CD4-positive, CD25-positive, alpha-beta regulatory T cell (primary cell): ENCODE data around the gene FBRSL1. TPM values are rescaled to one million over a fixed set of nuclear protein-coding genes. Genes with fewer than 3 reads are reported as not detected.
"Not testable (repeated sequence)": the region's sequence is repeated elsewhere in the genome, so short reads cannot be mapped to it uniquely, and the experiment has no call there.

ENCODE experiments used
- ATAC-seq, 2 donors: fragments of 150-1000 bp; cut with Tn5 transposase; one replicate each; pipeline ENCODE4 v1.10.0; 2021; ENCODE audit warnings: low read depth in 2 of 2, moderate number of reproducible peaks in 2 of 2, moderate library complexity in 1 of 2
- DNase-seq, 3 donors: peaks; one replicate each; pipeline versions ENCODE4 v3.0.0 to v3.0.0-alpha.2; 2012 to 2022; ENCODE audit warnings: mixed read lengths in 1 of 3
- H3K27ac ChIP-seq: one replicate; pipeline ENCODE4 v1.7.0; 2013; ENCODE audit warnings: mild to moderate bottlenecking, low read length; ENCODE audit not compliant: insufficient read depth, poor library complexity, severe bottlenecking
- H3K27me3 ChIP-seq: one replicate; pipeline ENCODE4 v1.7.0; 2013; ENCODE audit warnings: low read length; ENCODE audit not compliant: control insufficient read depth, insufficient read depth
- H3K36me3 ChIP-seq: one replicate; pipeline ENCODE4 v1.7.0; 2013; ENCODE audit warnings: mild to moderate bottlenecking, low read length, moderate library complexity; ENCODE audit not compliant: control insufficient read depth, insufficient read depth
- H3K4me1 ChIP-seq: 2 replicates; pipeline ENCODE4 v1.7.0; 2013; ENCODE audit warnings: mild to moderate bottlenecking, low read length; ENCODE audit not compliant: insufficient read depth, control insufficient read depth, poor library complexity, severe bottlenecking
- H3K4me3 ChIP-seq: one replicate; pipeline ENCODE4 v1.7.0; 2013; ENCODE audit warnings: low read depth, mild to moderate bottlenecking, low read length, moderate library complexity
- H3K9me3 ChIP-seq, 2 experiments: 1 replicate in 1 of 2; 2 replicates in 1 of 2; pipeline ENCODE4 v1.7.0; 2013; ENCODE audit warnings: low read length in 2 of 2, mild to moderate bottlenecking in 1 of 2, moderate library complexity in 1 of 2; ENCODE audit not compliant: control insufficient read depth in 2 of 2
- H3K27ac Mint-ChIP-seq, 3 donors: one replicate each; pipeline ENCODE4 v1.8.0; 2020 to 2022; ENCODE audit warnings: mild to moderate bottlenecking in 3 of 3, mixed read lengths in 3 of 3, moderate library complexity in 2 of 3
- H3K27me3 Mint-ChIP-seq: one replicate; pipeline ENCODE4 v1.8.0; 2022; ENCODE audit warnings: mild to moderate bottlenecking, mixed read lengths
- H3K36me3 Mint-ChIP-seq: one replicate; pipeline ENCODE4 v1.8.0; 2020; ENCODE audit warnings: mixed read lengths
- H3K4me1 Mint-ChIP-seq, 4 donors: one replicate each; pipeline ENCODE4 v1.8.0; 2020 to 2022; ENCODE audit warnings: mixed read lengths in 4 of 4, mild to moderate bottlenecking in 1 of 4
- H3K4me3 Mint-ChIP-seq, 4 donors: one replicate each; pipeline ENCODE4 v1.8.0; 2020 to 2022; ENCODE audit warnings: mild to moderate bottlenecking in 4 of 4, mixed read lengths in 4 of 4, moderate library complexity in 3 of 4
- H3K9me3 Mint-ChIP-seq, 7 donors: one replicate each; pipeline ENCODE4 v1.8.0; 2020 to 2022; ENCODE audit warnings: mixed read lengths in 7 of 7, mild to moderate bottlenecking in 3 of 7, moderate library complexity in 2 of 7
- polyA plus RNA-seq, 4 donors: library from polyadenylated mRNA; unstranded; fragments of 300-500 nt; fragmentation: Illumina TruSeq; gene quantifications; one replicate each; pipeline ENCODE4 v1.2.3, GENCODE V29; 2021
- total RNA-seq: library from RNA; stranded (reverse); gene quantifications from one replicate; pipeline ENCODE4 v1.2.3, GENCODE V29; 2022

Gene FBRSL1
- total and polyA plus RNA-seq, 5 donors from 2014 or later, result 0.16 to 94.6 (median 0.34) TPM

DNA sequence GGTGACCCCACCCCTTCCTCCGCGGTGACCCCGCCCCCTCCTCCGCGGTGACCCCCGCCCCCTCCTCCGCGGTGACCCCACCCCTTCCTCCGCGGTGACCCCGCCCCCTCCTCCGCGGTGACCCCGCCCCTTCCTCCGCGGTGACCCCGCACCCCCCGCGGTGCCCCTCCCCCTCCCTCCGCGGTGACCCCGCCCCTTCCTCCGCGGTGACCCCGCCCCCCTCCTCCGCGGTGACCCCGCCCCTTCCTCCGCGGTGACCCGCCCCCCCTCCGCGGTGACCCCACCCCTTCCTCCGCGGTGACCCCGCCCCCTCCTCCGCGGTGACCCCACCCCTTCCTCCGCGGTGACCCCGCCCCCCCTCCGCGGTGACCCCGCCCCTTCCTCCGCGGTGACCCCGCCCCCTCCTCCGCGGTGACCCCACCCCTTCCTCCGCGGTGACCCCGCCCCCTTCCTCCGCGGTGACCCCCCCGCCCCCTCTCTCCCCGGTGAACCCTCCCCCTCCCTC lies 15.1 kb upstream of the FBRSL1 start:
- peaks cover 20% of the 10 kb centered on the region for H3K4me1 ChIP-seq
- not testable (repeated sequence) for H3K36me3 ChIP-seq, H3K27ac ChIP-seq, ATAC-seq, H3K27ac Mint-ChIP-seq, H3K27me3 ChIP-seq, H3K4me3 Mint-ChIP-seq, H3K9me3 Mint-ChIP-seq, H3K4me3 ChIP-seq, H3K9me3 ChIP-seq, H3K36me3 Mint-ChIP-seq, DNase-seq
- H3K4me1 Mint-ChIP-seq, result peaks cover 0 to 38% (median 7%) of the 10 kb centered on the region in 4 donors
- peaks cover 18% of the 10 kb centered on the region for H3K27me3 Mint-ChIP-seq

DNA sequence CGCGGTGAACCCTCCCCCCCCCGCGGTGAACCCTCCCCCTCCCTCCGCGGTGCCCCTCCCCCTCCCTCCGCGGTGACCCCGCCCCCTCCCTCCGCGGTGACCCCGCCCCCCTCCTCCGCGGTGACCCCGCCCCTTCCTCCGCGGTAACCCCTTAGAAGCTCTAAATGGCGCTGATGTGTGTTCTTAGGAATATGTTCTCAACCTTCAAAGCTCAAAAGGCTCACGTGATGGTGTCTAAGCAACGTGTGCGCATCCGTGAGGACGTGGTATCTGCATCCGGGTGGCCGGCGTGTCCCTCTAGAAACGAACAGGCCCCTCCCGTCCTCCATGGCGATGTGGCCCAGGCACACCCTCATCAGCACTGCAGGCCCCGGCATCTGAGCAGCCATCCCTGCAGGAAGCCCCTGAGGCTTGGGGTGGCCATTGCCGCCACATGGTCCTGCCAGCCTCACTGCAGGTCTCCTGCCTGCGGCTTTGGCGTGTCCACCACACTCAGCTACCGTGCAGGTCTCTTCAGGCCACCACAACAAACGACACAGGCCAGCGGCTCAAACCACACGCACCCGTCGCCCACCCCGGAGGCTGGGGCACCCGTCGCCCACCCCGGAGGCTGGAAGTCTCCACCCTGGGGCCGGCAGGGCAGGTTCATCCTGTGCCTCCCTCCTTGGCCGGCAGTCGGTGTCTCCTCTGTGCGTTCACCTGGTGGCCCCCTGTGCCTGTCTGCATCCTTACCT lies 14.5 kb upstream of the FBRSL1 start:
- H3K4me1 Mint-ChIP-seq, result peaks cover 0 to 34% (median 6%) of the 10 kb centered on the region in 4 donors

DNA sequence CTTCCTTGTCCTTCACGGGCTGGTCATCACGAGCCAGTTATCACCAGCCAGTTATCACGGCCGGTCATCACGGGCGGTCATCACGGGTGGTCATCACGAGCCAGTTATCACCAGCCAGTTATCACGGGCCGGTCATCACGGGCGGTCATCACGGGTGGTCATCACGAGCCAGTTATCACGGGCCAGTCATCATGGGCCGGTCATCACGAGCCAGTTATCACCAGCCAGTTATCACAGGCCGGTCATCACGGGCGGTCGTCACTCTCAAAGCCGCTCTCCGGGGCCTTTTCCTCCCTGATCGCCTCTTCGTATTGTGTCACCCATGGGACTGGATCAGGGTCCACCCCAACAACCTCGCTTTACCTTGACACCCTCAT lies 13.9 kb upstream of the FBRSL1 start:
- peaks cover 0 to 32% (median 5%) of the 10 kb centered on the region in 4 donors for H3K4me1 Mint-ChIP-seq
- H3K36me3 Mint-ChIP-seq, result no peaks in the 10 kb centered on the region

More for the DNA sequence above, 14.5 kb upstream of the FBRSL1 start:
- DNase-seq (peak; percentile 21 to 79 (median 60)), ATAC-seq (peak in 1 of 2 donors; percentile 61)
- H3K36me3 Mint-ChIP-seq, result no peaks in the 10 kb centered on the region
- no peak overlapping the region for H3K4me3 ChIP-seq
- no peaks in the 10 kb centered on the region for H3K27me3 ChIP-seq
- peaks cover 15% of the 10 kb centered on the region for H3K27me3 Mint-ChIP-seq
- H3K4me3 Mint-ChIP-seq, result peak overlapping the region in 3 of 4 donors; percentile 59 to 85 (median 62)
- no peak overlapping the region for H3K27ac ChIP-seq
- peaks cover 0 to 5% (median 0%) of the 10 kb centered on the region in 7 donors for H3K9me3 Mint-ChIP-seq
- peaks cover 20% of the 10 kb centered on the region for H3K4me1 ChIP-seq
- H3K27ac Mint-ChIP-seq, result peak overlapping the region; percentile 79 to 92 (median 82)
- no peaks in the 10 kb centered on the region for H3K9me3 ChIP-seq
- H3K36me3 ChIP-seq, result no peaks in the 10 kb centered on the region

DNA sequence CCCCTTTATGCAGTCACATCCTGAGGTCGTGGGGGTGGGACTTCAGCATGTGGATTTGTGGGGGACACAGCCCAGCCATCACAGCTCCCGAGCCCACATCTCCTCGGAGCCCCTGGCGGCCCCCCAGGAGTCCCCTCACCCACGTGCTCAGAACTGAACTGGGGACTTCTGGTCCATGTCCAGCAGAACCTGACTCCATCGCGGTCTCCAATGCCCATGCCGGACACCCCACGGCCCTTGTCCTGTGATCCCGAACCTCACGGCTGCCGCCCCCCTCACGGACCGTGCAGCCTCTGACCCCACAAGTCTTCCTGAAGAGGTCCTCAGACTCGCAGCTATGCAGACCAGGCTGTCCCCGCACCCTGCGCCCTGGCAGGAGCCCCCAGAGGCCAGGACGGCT lies 13.5 kb upstream of the FBRSL1 start:
- Mint-ChIP-seq H3K9me3 (peaks cover 0 to 3% (median 0%) of the 10 kb centered on the region in 7 donors), H3K27ac (peak overlapping the region in 2 of 3 donors; percentile 46 to 92), H3K36me3 (no peaks in the 10 kb centered on the region), H3K4me1 (peaks cover 0 to 30% (median 4%) of the 10 kb centered on the region in 4 donors), H3K27me3 (peaks cover 11% of the 10 kb centered on the region), H3K4me3 (peak overlapping the region; percentile 22 to 63 (median 60))
- H3K4me1 ChIP-seq, result peaks cover 20% of the 10 kb centered on the region
- DNase-seq, result no peak
- no peak overlapping the region for H3K4me3 ChIP-seq
- no peaks in the 10 kb centered on the region for H3K36me3 ChIP-seq
- no peak for ATAC-seq
- no peaks in the 10 kb centered on the region for H3K9me3 ChIP-seq
- no peaks in the 10 kb centered on the region for H3K27me3 ChIP-seq
- no peak overlapping the region for H3K27ac ChIP-seq

More for the DNA sequence above, 13.9 kb upstream of the FBRSL1 start:
- Mint-ChIP-seq H3K27me3 (peaks cover 15% of the 10 kb centered on the region), H3K4me3 (peak overlapping the region; percentile 22 to 62 (median 60)), H3K9me3 (peaks cover 0 to 4% (median 0%) of the 10 kb centered on the region in 7 donors), H3K27ac (peak overlapping the region in 2 of 3 donors; percentile 79 to 92)
- Histone ChIP-seq H3K4me1 (peaks cover 20% of the 10 kb centered on the region), H3K27ac (no peak overlapping the region), H3K36me3 (no peaks in the 10 kb centered on the region), H3K4me3 (no peak overlapping the region), H3K27me3 (no peaks in the 10 kb centered on the region), H3K9me3 (no peaks in the 10 kb centered on the region)
- DNase-seq, result no peak
- no peak for ATAC-seq

DNA sequence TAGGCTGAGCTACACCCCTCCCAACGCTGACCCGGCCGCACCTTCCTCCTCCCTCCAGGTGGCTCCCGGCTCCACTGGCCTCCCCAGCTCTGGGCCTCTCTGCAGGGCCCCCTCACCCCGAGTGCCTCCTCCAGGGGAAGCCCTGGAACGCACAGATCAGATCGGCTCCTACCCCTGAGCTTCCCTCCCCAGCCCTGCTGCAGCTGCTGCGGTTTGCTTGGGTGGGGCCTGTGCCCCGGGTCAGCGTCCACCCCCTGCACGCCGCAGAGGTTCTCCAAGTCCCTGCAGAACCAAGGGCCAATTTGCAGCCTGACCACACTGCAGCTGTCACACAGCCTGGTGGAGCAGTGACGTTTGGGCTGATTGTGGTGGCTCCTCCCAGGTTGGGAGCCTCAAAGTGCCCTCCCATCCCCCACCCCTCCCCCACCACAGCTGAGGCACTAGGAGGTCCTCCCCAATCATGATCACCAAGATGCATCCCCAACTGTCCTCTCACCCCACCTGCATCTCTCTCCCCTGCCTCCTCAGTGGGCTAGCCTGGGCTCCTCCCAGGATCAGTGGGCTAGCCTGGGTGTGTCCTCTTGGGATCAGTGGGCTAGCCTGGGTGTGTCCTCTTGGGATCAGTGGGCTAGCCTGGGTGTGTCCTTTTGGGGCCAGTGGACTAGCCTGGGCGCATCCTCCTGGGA lies 12.8 kb upstream of the FBRSL1 start:
- H3K27ac ChIP-seq, result no peak overlapping the region
- H3K4me1 Mint-ChIP-seq, result peaks cover 0 to 29% (median 4%) of the 10 kb centered on the region in 4 donors
- no peaks in the 10 kb centered on the region for H3K27me3 ChIP-seq
- ATAC-seq (peak in 1 of 2 donors; percentile 26), DNase-seq (peak in 1 of 3 donors; percentile 57)
- H3K4me3 ChIP-seq, result no peak overlapping the region
- H3K27me3 Mint-ChIP-seq, result peaks cover 7% of the 10 kb centered on the region
- H3K36me3 Mint-ChIP-seq, result no peaks in the 10 kb centered on the region
- H3K4me3 Mint-ChIP-seq, result peak overlapping the region in 3 of 4 donors; percentile 62 to 71 (median 63)
- H3K9me3 ChIP-seq, result no peaks in the 10 kb centered on the region
- no peaks in the 10 kb centered on the region for H3K36me3 ChIP-seq
- peaks cover 0 to 3% (median 0%) of the 10 kb centered on the region in 7 donors for H3K9me3 Mint-ChIP-seq
- H3K4me1 ChIP-seq, result peaks cover 20% of the 10 kb centered on the region
- H3K27ac Mint-ChIP-seq, result peak overlapping the region in 2 of 3 donors; percentile 14 to 46

DNA sequence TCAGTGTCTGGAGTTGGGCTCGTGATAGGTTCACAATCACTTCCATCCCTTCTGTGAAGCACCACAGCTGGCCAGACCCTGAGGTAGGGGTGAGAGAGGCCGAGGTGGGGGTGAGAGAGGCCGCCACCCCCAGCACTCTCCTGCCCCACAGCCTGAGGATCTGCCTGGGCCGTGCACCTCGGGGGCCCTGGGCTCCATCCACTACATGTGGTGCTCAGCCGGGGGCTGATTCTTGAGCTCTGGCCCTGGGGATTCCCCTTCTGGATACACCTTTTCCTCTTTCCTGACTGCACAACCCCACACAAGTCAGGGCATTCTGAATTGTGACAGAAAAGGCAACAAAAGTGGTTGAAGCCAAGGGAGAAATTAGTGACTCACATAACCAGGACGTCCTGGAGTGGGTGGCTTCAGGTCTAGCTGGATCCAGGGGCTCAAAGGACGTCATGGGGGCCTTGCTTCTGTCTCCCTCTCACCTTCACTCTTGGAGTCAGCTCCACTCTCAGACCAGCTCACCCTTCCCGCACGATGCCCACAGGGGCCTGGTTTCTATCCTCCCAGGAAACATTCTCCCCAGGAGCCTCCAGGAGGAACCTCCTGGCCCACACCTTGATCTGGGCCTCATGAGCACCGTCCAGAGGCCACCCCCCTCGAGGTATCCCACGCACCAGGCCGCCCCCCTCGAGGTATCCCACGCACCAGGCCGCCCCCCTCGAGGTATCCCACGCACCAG lies 12.1 kb upstream of the FBRSL1 start:
- no peak overlapping the region for H3K4me3 ChIP-seq
- no peaks in the 10 kb centered on the region for H3K36me3 Mint-ChIP-seq
- no peak overlapping the region for H3K27ac Mint-ChIP-seq
- peaks cover 4% of the 10 kb centered on the region for H3K27me3 Mint-ChIP-seq
- H3K4me1 Mint-ChIP-seq, result peaks cover 0 to 31% (median 2%) of the 10 kb centered on the region in 4 donors
- peak overlapping the region in 2 of 4 donors; percentile 21 to 71 for H3K4me3 Mint-ChIP-seq
- no peaks in the 10 kb centered on the region for H3K9me3 ChIP-seq
- no peak for DNase-seq
- ATAC-seq, result no peak
- peaks cover 20% of the 10 kb centered on the region for H3K4me1 ChIP-seq
- no peaks in the 10 kb centered on the region for H3K36me3 ChIP-seq
- peaks cover 0 to 3% (median 0%) of the 10 kb centered on the region in 7 donors for H3K9me3 Mint-ChIP-seq
- H3K27me3 ChIP-seq, result no peaks in the 10 kb centered on the region
- H3K27ac ChIP-seq, result no peak overlapping the region

DNA sequence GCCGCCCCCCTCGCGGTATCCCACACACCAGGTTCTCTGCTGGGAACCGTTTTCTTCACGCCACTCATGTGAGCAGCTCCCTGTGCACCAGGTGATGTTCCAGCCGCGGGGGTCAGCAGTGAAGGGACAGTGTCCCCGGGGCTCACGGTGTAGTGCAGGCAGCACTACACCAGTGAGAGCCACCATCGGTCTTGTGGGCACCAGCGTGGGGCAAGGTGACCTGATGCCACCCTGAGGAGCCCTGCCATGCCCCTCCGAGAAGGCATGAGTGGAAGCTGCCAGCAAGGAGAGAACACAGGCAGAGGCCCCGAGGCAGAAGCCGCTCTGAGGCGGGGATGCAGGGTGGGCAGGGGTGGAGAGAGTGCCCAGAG lies 11.5 kb upstream of the FBRSL1 start:
- H3K36me3 Mint-ChIP-seq, result no peaks in the 10 kb centered on the region
- no peak overlapping the region for H3K4me3 Mint-ChIP-seq
- peaks cover 0 to 32% (median 2%) of the 10 kb centered on the region in 4 donors for H3K4me1 Mint-ChIP-seq
- Histone ChIP-seq H3K9me3 (no peaks in the 10 kb centered on the region), H3K27ac (no peak overlapping the region), H3K27me3 (no peaks in the 10 kb centered on the region), H3K4me1 (peaks cover 20% of the 10 kb centered on the region), H3K4me3 (no peak overlapping the region), H3K36me3 (no peaks in the 10 kb centered on the region)
- peaks cover 4% of the 10 kb centered on the region for H3K27me3 Mint-ChIP-seq
- DNase-seq (no peak), ATAC-seq (no peak)
- peaks cover 0 to 3% (median 0%) of the 10 kb centered on the region in 7 donors for H3K9me3 Mint-ChIP-seq
- H3K27ac Mint-ChIP-seq, result no peak overlapping the region
